Stimulated activated CD4-positive, alpha-beta T cell treated with anti-CD3 and anti-CD28 coated beads, Interleukin-15, amount 100 ng/mL, for 1 hour (primary cell): ENCODE results near the gene OR1L8.
"Not testable (repeated sequence)": the region's sequence is repeated elsewhere in the genome, so short reads cannot be mapped to it uniquely, and the experiment has no call there.

Experiments used
- DNase-seq, 2 donors: peaks; one replicate each; pipeline ENCODE4 v3.0.0-alpha.2; 2020; ENCODE audit warnings: low read depth in 1 of 2, low spot score in 1 of 2

OR1L8 gene, protein sequence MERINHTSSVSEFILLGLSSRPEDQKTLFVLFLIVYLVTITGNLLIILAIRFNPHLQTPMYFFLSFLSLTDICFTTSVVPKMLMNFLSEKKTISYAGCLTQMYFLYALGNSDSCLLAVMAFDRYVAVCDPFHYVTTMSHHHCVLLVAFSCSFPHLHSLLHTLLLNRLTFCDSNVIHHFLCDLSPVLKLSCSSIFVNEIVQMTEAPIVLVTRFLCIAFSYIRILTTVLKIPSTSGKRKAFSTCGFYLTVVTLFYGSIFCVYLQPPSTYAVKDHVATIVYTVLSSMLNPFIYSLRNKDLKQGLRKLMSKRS

DNA sequence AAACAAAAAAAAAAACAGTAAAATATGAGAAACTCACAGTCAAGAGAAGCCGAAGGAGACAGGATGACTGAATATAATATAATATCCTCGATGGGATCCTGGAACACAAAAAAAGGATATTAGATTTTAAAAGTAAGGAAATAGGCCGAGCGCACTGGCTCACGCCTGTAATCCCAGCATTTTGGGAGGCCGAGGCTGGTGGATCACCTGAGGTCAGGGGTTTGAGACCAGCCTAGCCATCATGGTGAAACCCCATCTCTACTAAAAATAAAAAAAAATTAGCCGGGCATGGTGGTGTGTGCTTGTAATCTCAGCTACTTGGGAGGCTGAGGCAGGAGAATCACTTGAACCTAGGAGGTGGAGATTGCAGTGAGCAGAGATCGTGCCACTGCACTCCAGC lies at the start of gene OR1L8:
OR1L8 (minus strand) TSS at position 101 of the 400 bp plus-strand sequence. CDS start 14,907 bp downstream, outside the sequence.
- not testable (repeated sequence) for DNase-seq

DNA sequence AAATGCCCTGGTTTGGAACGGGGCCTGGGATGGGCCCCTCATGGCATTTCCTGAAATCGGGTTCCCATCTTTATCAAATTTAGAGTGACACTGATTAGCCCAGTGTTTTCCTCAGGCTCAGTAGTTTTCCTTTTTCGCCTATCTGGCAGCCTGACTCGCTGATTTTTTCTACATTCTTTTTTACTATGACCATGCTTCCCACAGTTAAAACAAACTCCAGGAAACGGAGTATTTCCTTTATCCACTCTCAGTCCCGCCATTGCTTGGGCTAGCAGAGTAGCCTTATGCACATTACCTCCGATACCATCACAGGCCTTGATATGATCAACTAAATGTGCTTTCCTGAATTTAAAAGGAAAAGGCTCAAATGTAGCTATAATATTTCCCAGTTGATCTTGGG lies 36.8 kb upstream of the OR1L8 start:
- no peak for DNase-seq

DNA sequence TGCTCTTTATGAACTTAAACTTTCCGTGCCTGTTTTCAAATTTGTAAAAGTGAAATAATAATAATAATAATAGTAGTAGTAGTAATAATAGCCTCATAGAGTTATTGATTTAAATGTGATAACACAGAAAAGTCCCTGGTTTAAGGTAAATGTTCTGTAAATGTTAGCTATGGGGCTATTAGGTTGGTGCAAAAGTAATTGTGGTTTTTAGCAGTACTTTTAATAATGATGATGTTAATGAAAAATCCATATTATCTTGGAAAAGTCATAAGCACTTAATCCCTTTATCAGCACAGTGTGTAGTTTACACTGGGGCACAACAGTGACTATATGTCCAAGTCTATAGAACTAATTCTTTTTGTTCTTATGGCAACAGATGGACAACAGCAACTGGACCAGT lies 31.2 kb upstream of the OR1L8 start, which contains the start of gene OR1Q1:
OR1Q1 (plus strand) TSS at position 377 of the 400 bp plus-strand sequence; CDS start at position 377, 0 bp downstream.
- no peak for DNase-seq

DNA sequence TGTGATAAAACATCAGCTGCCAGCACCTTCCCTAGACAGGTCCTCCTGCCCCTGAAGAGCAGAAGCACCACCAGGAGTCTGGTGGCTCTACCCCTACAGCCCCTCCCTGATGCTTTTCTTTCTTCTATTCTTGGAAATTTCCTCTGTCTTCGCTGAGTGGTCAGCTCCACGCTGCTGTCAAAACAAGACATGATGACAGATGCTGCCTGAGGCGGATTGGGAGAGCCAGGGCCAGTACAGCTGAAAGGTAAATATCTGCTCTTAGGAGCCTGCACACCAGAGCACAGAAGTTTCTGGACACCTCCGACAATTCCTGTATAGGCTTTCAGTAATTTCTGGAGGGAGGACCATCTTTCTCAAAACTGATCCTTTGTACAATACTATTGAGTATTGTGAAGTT lies 26.6 kb upstream of the OR1L8 start:
- no peak for DNase-seq

DNA sequence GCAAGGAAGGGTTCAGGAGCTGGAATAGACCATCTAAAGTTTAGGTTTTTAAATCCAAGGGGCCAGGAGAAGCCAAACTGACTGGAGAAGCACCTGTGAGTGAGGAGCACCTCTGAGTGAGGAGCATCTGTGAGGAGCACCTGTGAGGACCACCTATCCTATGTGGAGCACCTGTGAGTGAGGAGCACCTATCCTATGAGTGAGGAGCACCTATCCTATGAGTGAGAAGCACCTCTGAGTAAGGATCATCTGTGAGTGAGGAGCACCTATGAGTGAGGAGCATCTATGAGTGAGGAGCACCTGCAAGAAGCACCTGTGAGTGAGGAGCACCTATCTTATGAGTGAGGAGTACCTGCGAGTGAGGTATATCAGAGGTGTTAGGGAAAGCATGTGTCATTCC lies 23.4 kb upstream of the OR1L8 start:
- no peak for DNase-seq

DNA sequence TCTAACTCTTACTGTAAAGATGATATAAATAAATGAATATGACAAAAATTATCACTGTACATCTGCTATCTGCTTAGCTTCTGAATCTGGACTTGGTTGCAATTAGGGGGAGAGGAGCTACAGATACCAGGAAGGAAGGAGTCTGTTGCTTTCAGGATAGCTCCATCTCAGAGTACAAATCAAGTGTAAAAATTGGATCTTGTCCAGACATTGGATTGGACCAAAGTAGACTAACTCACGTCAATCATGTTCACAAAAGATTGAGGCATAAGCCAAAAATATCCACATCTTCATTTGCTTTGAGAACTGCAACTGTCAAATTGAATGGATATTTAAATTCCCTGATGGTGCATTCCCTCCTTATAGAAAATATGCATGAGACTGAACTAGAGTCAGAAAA lies 22.5 kb upstream of the OR1L8 start:
- DNase-seq: no peak

DNA sequence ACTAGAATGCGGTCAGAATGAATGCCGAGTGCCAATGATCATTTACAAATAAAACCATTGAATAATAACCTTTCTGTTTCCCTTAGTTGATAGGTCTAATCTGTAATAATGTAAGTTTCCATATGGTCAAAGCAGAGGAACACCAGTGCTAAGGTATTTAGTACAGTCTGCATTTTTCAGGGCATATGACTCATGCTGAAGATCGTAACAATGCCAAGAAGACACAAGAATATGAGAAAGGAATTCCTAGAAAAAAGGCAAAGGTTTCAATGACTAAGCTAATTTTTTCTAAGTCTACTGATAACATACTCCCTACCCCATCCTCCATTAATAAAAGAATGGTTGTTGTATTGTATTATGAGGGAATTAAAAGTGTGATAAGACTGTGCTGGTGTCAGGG lies 2.8 kb downstream of the OR1L8 start:
- DNase-seq: no peak

DNA sequence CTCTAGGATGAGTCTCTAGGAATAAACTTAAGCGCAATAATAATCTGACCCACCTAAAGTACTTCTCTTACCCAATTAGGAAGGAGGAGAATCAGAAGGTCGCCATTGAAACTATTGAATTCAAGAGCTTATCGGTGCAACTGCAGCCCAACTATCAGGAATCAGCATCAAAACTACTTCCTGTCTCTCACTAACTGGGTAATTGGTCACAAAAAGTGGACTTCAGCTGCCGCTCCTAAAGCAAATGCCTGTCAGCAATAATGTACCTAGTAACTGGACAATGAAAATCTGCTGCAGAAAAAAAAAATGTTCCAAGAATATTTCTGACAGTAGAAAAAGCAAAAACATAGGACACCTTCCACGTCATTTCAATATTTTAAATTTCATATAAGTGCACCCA lies 3.3 kb downstream of the OR1L8 start:
- no peak for DNase-seq

DNA sequence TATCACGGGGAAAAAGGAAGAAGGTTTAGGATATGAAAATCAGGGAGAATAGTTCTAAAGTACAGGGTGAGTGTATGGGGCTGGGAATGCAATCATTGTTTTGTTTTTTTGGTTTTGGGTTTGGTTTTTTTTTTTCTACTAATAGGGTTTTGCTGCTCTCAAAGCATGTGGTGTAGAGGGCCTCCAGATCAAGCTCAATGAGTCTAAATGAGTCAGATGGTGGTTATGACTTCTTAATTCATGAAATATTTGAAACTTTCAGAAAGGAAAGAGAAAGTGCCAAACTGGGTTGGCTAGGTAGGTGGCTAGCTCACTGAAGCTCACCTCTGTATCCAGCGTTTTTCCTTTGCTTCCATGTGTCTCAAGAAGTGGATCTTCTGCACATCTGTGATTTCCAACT lies 10.7 kb downstream of the OR1L8 start:
- no peak for DNase-seq

DNA sequence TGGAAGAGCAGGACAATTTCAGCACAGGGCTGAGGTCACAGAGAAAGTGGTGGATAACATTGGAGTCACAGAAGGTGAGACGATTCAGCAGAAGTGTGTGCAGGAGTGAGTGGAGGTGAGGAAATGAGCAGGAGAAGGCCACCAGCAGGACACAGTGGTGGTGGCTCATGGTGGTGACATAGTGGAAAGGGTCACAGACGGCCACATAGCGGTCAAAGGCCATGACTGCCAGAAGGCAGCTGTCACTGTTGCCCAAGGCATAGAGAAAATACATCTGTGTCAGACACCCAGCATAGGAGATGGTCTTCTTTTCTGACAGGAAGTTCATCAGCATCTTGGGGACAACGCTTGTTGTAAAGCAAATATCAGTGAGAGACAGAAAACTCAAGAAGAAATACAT lies 15.3 kb downstream of the OR1L8 start:
- DNase-seq: no peak

DNA sequence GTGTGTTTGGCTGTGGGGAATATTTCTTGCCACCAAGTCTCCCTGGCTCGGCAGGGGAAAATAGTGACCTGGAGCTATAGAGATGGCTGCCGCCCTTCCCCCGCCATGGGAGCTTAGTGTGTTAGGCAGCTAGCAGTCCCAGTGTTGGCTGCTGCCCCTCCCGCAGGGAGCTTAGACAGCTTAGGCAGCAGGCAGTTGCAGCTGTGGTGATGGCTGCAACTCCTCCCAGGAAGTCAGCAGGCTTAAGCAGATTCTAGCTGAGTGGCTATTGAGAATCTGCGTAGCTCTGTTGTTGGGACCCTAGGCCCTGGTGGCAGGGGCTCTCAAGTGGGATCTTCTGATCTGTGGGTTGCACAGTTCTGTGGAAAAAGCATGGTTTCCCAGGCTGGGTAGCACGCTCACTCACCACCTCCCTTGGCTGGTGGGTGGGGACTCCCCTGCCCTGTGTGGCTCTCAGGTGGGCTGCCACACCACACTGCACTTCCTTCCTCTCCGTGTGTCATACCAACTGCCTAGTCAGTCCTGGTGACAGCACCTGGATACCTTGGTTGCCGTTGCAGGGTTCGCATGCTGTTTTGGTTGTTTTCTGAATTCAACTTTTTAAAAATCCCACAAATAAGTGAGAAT lies 20.9 kb downstream of the OR1L8 start:
- no peak for DNase-seq

DNA sequence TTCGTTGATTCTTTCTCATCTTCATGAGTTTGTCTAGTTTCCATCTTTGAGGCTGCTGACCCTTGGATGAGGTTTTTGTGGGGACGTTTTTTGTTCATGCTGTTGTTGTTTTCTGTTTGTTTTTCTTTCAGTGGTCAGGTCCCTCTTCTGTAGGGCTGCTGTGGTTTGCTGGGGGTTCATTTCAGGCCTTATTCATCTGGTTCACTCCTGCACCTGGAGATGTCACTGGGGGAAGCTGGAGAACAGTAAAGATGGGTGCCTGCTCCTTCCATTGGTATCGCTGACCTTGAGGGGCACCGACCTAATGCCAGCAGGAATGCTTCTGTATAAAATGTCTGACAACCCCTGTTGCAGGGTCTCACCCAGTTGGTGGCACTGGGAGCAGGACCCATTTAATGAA lies 21.7 kb downstream of the OR1L8 start:
- no peak for DNase-seq

DNA sequence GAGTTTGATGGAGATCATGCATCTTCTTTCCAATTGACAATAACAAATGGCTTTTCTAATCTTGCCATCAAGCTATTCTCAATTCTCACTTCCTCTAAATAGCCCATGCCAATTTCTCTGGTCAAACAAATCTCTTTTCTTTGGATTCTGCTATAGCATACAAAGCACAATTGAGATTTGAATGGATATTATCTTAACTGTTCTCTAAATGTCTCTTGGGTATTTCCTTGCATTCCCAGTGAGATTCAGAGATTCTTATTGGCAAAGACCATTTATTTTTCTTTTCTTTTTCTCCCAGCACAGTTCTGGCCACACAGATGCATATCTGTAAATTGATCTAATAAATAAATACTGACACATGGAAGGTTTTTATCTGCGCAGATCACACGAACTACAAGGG lies 30.4 kb downstream of the OR1L8 start, which contains the start of gene OR1N2:
OR1N2 (plus strand) TSS at position 301 of the 400 bp plus-strand sequence. CDS start 100 bp downstream, outside the sequence.
- DNase-seq: no peak

DNA sequence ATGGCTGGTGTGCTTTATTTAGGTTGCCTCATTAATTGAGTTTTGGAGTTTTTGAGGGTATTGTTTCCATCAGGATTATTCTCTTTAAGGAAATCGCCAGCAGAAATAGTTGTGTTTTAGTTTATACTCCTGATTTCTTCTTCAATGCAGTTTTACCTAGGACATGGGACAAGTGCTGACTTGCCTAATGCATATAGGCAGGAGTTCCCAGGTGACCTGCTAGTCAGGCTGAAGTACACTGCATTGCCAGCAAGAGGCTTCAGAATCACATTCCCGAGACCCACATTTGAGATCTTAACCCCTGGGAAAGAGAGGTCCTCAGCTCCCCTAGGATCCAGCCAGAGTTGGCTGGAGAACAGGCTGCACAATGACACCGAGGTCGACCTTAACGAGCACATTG lies 31.8 kb downstream of the OR1L8 start:
- DNase-seq: no peak

DNA sequence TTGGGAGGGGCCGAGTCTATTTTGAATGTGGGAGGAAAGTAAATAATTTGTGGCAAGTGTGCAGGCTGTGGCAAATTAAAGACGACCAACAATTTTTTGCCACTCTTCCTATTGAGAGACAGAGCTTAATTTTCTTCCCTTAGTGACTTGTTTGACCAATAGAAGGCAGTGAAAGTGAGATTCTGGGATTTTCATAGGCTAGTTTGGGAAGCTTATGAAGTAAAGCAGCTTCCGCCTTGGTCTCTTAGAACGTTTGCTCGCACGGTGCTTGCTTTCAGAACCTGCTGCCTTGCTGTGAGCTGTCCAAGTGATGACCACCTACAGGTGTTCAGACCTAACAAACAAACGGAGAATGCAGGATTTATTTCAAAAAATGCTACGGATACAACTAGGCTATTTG lies 37.0 kb downstream of the OR1L8 start:
- DNase-seq: no peak

DNA sequence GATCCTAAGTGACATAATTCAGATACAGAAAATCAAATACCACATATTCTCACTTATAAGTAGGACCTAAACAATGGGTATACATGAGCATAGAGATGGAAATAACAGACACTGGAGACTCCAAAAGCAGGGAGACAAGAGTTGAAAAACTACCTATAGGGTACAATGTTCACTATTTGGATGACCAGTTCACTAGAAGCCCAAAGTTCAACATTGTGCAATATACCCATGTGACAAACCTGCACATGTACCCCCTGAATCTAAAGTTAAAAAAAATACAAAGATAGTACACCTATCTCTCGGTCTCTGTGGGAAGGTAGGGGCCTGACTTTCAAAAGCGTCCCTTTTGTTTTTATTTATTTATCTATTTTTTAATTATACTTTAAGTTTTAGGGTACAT lies 44.4 kb downstream of the OR1L8 start:
- DNase-seq: no peak

DNA sequence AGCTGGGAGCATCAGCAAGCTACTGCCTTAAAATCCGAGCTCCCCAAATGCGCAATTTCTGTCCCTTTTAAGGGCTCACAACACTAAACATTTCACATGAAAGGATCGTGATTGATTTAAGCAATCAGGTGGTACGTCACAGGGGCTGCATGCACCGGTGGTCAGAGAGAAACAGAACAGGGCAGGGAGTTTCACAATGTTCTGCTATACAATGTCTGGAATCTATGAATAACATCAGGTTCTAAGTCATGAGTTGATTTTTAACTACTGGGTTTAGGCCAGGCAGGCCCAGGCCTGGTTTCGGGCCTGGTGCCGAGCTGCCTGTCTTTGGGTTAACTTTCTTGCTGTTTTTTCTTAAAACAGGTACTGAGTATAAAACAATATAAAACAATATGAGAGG lies 46.1 kb downstream of the OR1L8 start:
- not testable (repeated sequence) for DNase-seq

DNA sequence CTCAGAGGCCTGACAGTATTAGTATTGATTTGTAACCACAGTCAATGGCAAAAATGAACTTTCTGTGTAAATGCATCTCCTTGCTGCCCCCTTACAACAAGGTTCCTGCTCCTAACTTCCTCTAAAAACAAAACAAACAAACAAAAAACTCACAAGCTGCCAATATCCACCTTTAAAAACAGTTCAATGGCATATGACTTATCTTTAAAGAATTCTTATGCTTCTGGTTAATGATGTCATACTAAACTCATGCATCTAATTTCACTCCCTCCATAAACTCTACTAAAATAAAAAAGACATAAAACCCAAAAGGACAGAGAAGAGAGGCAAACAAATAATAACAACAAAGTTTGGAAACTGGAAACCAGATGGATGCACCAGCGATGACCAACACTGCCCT lies 47.0 kb downstream of the OR1L8 start:
- no peak for DNase-seq

DNA sequence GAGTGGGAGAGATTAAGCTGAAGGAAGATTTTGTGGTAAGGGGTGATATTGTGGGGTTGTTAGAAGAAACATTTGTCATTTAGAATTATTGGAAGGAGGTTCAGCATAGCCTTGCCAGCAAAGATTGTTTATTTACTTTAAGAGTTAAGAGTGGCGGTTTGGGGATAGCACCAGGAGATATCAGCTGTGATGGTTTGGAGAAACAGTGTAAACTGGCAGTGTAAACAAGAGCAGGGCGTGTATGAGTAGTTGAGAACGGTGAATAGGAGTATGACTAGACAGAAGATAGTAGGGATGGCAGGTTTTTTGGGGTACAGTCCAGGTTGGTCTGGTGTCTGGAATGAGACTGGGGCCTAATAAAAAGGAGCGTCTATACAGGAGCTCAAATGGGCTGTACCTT lies 52.0 kb downstream of the OR1L8 start:
- DNase-seq: not testable (repeated sequence)

DNA sequence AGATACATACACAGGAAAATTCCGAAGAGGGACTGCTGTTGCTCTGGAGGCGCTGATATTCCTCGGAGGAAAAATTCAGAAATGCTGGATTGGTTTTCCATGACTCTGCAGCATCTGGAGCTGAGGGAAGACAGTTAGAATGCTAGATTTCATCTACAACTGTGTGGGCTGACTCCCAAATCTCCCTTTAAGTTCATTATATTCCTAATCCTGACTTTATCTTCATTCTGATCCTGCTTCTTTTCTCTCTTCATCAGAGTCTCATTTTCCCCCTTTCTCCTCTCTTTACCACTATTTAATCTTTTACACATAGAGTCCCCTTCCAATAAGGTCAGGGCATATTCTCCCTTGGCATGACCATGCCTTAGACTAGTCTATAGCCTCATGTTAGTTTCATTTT lies 56.0 kb downstream of the OR1L8 start, which contains the start of gene OR1N1:
OR1N1 (minus strand) TSS at position 101 of the 400 bp plus-strand sequence; CDS start at position 101, 0 bp downstream.
- DNase-seq: no peak

DNA sequence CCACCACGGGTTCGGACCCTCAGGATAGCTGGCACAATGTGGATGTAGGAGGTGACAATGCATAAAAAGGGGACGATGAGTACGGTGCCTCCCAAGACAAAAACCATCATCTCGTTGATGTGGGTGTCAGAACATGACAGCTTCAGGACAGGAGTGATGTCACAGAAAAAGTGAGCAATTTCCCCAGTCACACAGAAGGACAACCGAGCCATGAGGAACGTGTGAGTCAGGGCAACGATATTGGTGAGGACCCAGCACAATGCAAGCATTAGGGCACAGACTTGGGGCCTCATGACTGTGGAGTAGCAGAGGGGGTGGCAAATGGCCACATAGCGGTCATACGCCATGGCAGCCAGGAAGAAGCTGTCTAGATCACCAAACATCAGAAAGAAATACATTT lies 56.6 kb downstream of the OR1L8 start:
- DNase-seq: no peak

DNA sequence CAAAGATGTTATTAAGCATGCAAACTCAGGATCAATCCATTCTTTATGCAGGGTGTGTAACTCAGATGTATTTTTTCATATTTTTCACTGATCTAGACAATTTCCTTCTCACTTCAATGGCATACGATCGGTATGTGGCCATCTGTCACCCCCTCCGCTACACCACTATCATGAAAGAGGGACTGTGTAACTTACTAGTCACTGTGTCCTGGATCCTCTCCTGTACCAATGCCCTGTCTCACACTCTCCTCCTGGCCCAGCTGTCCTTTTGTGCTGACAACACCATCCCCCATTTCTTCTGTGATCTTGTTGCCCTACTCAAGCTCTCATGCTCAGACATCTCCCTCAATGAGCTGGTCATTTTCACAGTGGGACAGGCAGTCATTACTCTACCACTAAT lies 63.8 kb downstream of the OR1L8 start:
- no peak for DNase-seq

DNA sequence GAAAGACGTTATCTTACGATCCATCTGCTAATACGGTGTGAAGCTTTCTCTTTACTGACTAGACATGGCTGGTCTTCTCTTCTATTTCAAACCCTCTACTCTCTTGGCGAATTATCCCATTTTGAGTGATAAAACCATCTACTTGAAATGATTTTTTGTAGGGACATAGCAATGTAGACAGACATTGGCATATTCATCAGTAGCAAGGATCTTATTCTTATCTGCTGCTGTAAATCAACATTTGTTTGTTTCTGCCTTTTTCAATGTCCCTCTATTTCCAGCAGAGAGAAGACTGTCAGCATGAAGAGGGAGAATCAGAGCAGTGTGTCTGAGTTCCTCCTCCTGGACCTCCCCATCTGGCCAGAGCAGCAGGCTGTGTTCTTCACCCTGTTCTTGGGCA lies 64.3 kb downstream of the OR1L8 start, which contains the start of gene OR1J4:
OR1J4 (plus strand) TSS at position 301 of the 400 bp plus-strand sequence; CDS start at position 301, 0 bp downstream.
- DNase-seq: no peak
